Upper lobe of left lung (tissue), 4 donors: ENCODE data around the gene GDF2.

ENCODE experiments used
- EP300 ChIP-seq, 4 donors: sonication (generic); formaldehyde crosslinking; IDR thresholded peaks; one replicate each; pipeline ENCODE4 v1.5.1; 2017; ENCODE audit warnings: antibody characterized with exemption in 4 of 4, control low read depth in 2 of 4
- POLR2A ChIP-seq, 4 donors: fragments of 450-650 bp; IDR thresholded peaks; one replicate each; pipeline ENCODE4 v1.5.1; 2016 to 2017; ENCODE audit warnings: antibody characterized with exemption in 4 of 4, mild to moderate bottlenecking in 2 of 4
- POLR2AphosphoS5 ChIP-seq, 2 donors: sonication (generic); formaldehyde crosslinking; IDR thresholded peaks; one replicate each; pipeline ENCODE4 v1.5.1; 2017; ENCODE audit warnings: antibody characterized with exemption in 2 of 2
- TF ChIP-seq, protein P1 (sequence below), 6 experiments: fragments of 450-650 bp in 4 of 6; fragments of 200-600 bp in 2 of 6; sonication (generic) in 2 of 6; IDR thresholded peaks; one replicate each; pipeline ENCODE4 v1.5.1; 2016 to 2019; ENCODE audit warnings: antibody characterized with exemption in 6 of 6

DNA sequence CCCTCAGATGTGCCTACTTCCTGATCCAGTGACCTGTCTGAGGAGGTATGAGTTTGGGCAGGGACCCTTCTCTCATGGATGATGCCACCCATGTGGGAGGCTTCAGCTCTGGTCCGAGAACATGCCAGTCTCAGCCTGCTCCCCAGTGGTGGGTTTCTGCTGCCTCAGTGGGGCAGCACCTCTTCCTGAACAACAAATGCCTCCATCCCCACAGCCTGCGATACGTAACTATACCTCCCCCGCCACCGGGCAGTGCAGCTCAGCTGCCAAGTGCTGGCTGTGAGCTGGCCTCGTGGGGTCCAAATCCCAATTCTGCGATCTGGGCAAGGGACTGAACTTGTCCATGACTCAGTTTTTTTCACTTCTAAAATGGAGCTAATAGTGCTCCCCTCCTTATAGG lies 19.1 kb upstream of the GDF2 start:
- TF ChIP-seq, protein P1, sequence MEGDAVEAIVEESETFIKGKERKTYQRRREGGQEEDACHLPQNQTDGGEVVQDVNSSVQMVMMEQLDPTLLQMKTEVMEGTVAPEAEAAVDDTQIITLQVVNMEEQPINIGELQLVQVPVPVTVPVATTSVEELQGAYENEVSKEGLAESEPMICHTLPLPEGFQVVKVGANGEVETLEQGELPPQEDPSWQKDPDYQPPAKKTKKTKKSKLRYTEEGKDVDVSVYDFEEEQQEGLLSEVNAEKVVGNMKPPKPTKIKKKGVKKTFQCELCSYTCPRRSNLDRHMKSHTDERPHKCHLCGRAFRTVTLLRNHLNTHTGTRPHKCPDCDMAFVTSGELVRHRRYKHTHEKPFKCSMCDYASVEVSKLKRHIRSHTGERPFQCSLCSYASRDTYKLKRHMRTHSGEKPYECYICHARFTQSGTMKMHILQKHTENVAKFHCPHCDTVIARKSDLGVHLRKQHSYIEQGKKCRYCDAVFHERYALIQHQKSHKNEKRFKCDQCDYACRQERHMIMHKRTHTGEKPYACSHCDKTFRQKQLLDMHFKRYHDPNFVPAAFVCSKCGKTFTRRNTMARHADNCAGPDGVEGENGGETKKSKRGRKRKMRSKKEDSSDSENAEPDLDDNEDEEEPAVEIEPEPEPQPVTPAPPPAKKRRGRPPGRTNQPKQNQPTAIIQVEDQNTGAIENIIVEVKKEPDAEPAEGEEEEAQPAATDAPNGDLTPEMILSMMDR (IDR thresholded peaks at IDR 0.05): no peak
- TF ChIP-seq POLR2A (IDR thresholded peaks at IDR 0.05): no peak
- no peak for TF ChIP-seq EP300 (IDR thresholded peaks at IDR 0.05)
- no peak for TF ChIP-seq POLR2AphosphoS5 (IDR thresholded peaks at IDR 0.05)
